GM12878 (cell line): Measurements from ENCODE around the gene EEF1G. TPM values are rescaled to one million over a fixed set of nuclear protein-coding genes. Genes with fewer than 3 reads are reported as not detected.

Source experiments
- ATAC-seq: fragments of 200-7000 bp; cut with Tn5 transposase; 3 replicates; pipeline ENCODE4 v1.9.1; 2020; ENCODE audit warnings: mild to moderate bottlenecking, moderate library complexity
- BruUV-seq: library from RNA; stranded (reverse); fragments of 400-500 nt; replicated peaks from 2 replicates; lab custom pipeline; 2021; lab: Mats Ljungman, UMichigan
- CTCF ChIA-PET: fragments of 300-600 bp; sonication (Branson Sonifier 250); formaldehyde crosslinking; extraction: SDS; loops from one replicate; lab custom pipeline; 2021; ENCODE audit warnings: inconsistent platforms; lab: Yijun Ruan, JAX
- POLR2A ChIA-PET: fragments of 350-600 bp; formaldehyde crosslinking; extraction: SDS; loops from one replicate; lab custom pipeline; 2021; ENCODE audit warnings: inconsistent platforms; lab: Charles Lee
- RAD21 ChIA-PET: fragments of 300-600 bp; sonication (Branson Sonifier 250); formaldehyde crosslinking; loops from one replicate; lab custom pipeline; 2023; ENCODE audit warnings: antibody characterized with exemption; ENCODE audit not compliant: unreplicated experiment; lab: Charles Lee
- SMC1A ChIA-PET: fragments of 300-600 bp; sonication (Branson Sonifier 250); formaldehyde crosslinking; loops from one replicate; lab custom pipeline; 2023; ENCODE audit not compliant: unreplicated experiment, uncharacterized antibody; lab: Charles Lee
- DNase-seq: peaks from one replicate; pipeline ENCODE4 v3.0.0-alpha.2; 2011; ENCODE audit warnings: low read depth, low spot score
- FAIRE-seq: peaks from 3 replicates; lab custom pipeline; 2011; peaks lifted over from hg19 to GRCh38; lab: Jason Lieb, UNC
- H2AFZ ChIP-seq: 2 replicates; pipeline ENCODE4 v1.6.0; 2011; ENCODE audit warnings: low read depth, low read length, control low read depth; ENCODE audit not compliant: control insufficient read depth
- H3K27ac ChIP-seq: 2 replicates; pipeline ENCODE4 v1.5.1; 2011; ENCODE audit warnings: control low read depth; ENCODE audit not compliant: control insufficient read depth, insufficient read depth
- H3K27me3 ChIP-seq, 2 experiments: replicated peaks in 1 of 2; 2 replicates each; pipeline versions ENCODE4 v1.6.0 to v1.6.1; 2011; ENCODE audit warnings: low read length in 1 of 2; ENCODE audit not compliant: control insufficient read depth in 2 of 2, insufficient read depth in 2 of 2
- H3K36me3 ChIP-seq, 2 experiments: 2 replicates each; pipeline ENCODE4 v1.5.1; 2011; ENCODE audit warnings: low read length in 1 of 2; ENCODE audit not compliant: control insufficient read depth in 2 of 2, insufficient read depth in 2 of 2
- H3K4me1 ChIP-seq: 2 replicates; pipeline ENCODE4 v1.6.1; 2011; ENCODE audit warnings: mild to moderate bottlenecking, low read length, moderate library complexity, mixed read lengths; ENCODE audit not compliant: control insufficient read depth, insufficient read depth
- H3K4me2 ChIP-seq: 2 replicates; pipeline ENCODE4 v1.6.0; 2011; ENCODE audit warnings: control low read depth; ENCODE audit not compliant: control insufficient read depth, insufficient read depth
- H3K4me3 ChIP-seq: fragments of 200-600 bp; sonication (generic); 2 replicates; pipeline ENCODE4 v1.5.1; 2016
- H3K79me2 ChIP-seq: 2 replicates; pipeline ENCODE4 v1.6.0; 2011; ENCODE audit warnings: low read length; ENCODE audit not compliant: control insufficient read depth, insufficient read depth
- H3K9ac ChIP-seq: 2 replicates; pipeline ENCODE4 v1.8.0; 2011; ENCODE audit warnings: low read length, control low read depth, mixed read lengths; ENCODE audit not compliant: control insufficient read depth, insufficient read depth
- H3K9me3 ChIP-seq: replicated peaks from 3 replicates; pipeline ENCODE4 v1.5.1; 2011; ENCODE audit warnings: mild to moderate bottlenecking, low read length; ENCODE audit not compliant: control insufficient read depth, insufficient read depth
- H4K20me1 ChIP-seq: 2 replicates; pipeline ENCODE4 v1.6.0; 2011; ENCODE audit not compliant: control insufficient read depth, insufficient read depth
- CHD4 ChIP-seq: fragments of 200-600 bp; sonication (generic); IDR thresholded peaks from 2 replicates; pipeline ENCODE4 v1.6.1; 2016; ENCODE audit warnings: mild to moderate bottlenecking
- EED ChIP-seq: sonication (generic); IDR thresholded peaks from 2 replicates; pipeline ENCODE4 v1.6.1; 2016; ENCODE audit warnings: antibody characterized with exemption, low read depth
- FOXK2 ChIP-seq: fragments of 450-650 bp; IDR thresholded peaks from 2 replicates; pipeline ENCODE4 v1.6.1; 2017; ENCODE audit warnings: mild to moderate bottlenecking, moderate library complexity
- GATAD2B ChIP-seq: fragments of 450-650 bp; conservative IDR thresholded peaks from 2 replicates; pipeline ENCODE4 v1.6.1; 2017; ENCODE audit warnings: low read depth, mild to moderate bottlenecking, moderate library complexity
- KAT2A ChIP-seq: conservative IDR thresholded peaks from 2 replicates; pipeline ENCODE4 v1.6.1; 2011; ENCODE audit warnings: low read depth, low read length; ENCODE audit not compliant: control insufficient read depth
- MYB ChIP-seq: fragments of 150-350 bp; IDR thresholded peaks from 2 replicates; pipeline ENCODE4 v1.6.1; 2014; ENCODE audit warnings: mild to moderate bottlenecking, low read depth, low read length, borderline replicate concordance
- NR2C1 ChIP-seq: fragments of 450-650 bp; IDR thresholded peaks from 2 replicates; pipeline ENCODE4 v1.6.1; 2017; ENCODE audit warnings: antibody characterized with exemption, mild to moderate bottlenecking, moderate library complexity
- RBBP5 ChIP-seq: fragments of 200-600 bp; sonication (generic); conservative IDR thresholded peaks from 2 replicates; pipeline ENCODE4 v1.6.1; 2016
- RCOR1 ChIP-seq: conservative IDR thresholded peaks from 2 replicates; pipeline ENCODE4 v1.6.1; 2012; ENCODE audit warnings: low read depth, low read length, improper control_type of control experiment
- SIX5 ChIP-seq: IDR thresholded peaks from 2 replicates; pipeline ENCODE4 v1.6.1; 2011; ENCODE audit warnings: mild to moderate bottlenecking, low read depth, low read length, moderate library complexity; ENCODE audit not compliant: severe bottlenecking
- SP1 ChIP-seq: IDR thresholded peaks from one replicate; pipeline ENCODE4 v1.6.1; 2011; ENCODE audit warnings: low read depth, low read length
- STAT1 ChIP-seq: fragments of 450-650 bp; conservative IDR thresholded peaks from 2 replicates; pipeline ENCODE4 v1.6.1; 2014; ENCODE audit warnings: antibody characterized with exemption, mild to moderate bottlenecking
- ZZZ3 ChIP-seq: IDR thresholded peaks from 2 replicates; pipeline ENCODE4 v1.6.1; 2011; ENCODE audit warnings: low read depth; ENCODE audit not compliant: control insufficient read depth, insufficient read length
- WGBS: methylation state at CpG from one replicate; pipeline ENCODE4 v1.1.6; 2016; ENCODE audit warnings: low lambda C conversion rate; ENCODE audit not compliant: insufficient replicate concordance, insufficient coverage; ENCODE audit errors: missing lambda C conversion rate; 5-methylcytosine and 5-hydroxymethylcytosine counted together
- in situ Hi-C: fragments of 300-500 bp; cut with MboI; formaldehyde crosslinking; loops from 9 replicates; pipeline ENCODE4 v1.14.3; 2018; ENCODE audit warnings: mixed read lengths
- intact Hi-C: fragments of 100-400 bp; cut with micrococcal nuclease; formaldehyde crosslinking; loops from one replicate; pipeline ENCODE4 v1.14.2; 2022; ENCODE audit not compliant: unreplicated experiment
- polyA plus RNA-seq, 11 experiments: library from polyadenylated mRNA; depleted of rRNA in 4 of 11; unstranded in 6 of 11; stranded (reverse) in 5 of 11; fragments of >200 nt; fragmentation: Nextera tagmentation in 4 of 11; fragmentation: Illumina TruSeq in 1 of 11; extraction: Ambion mirVana in 4 of 11; extraction: Trizol in 1 of 11; gene quantifications; 1 replicate in 1 of 11; 2 replicates in 10 of 11; pipeline versions ENCODE4 v1.2.1 to v1.2.3, GENCODE V29; 2011 to 2016; ENCODE audit warnings: inconsistent platforms in 2 of 11, missing spikeins in 2 of 11, low read depth in 1 of 11
- total RNA-seq, 4 experiments: library from RNA; depleted of rRNA in 3 of 4; stranded (reverse); fragments of >200 nt in 3 of 4; fragmentation: Illumina TruSeq in 1 of 4; extraction: Trizol in 1 of 4; gene quantifications; 2 replicates each; pipeline versions ENCODE4 v1.2.1 to v1.2.3, GENCODE V29; 2013 to 2021
- TF ChIP-seq, protein P1 (sequence below): fragments of 450-650 bp; IDR thresholded peaks from 2 replicates; pipeline ENCODE4 v1.6.1; 2017; ENCODE audit warnings: mild to moderate bottlenecking, moderate library complexity
- TF ChIP-seq, protein P2 (sequence below): fragments of 450-650 bp; IDR thresholded peaks from 2 replicates; pipeline ENCODE4 v1.6.1; 2017; ENCODE audit warnings: mild to moderate bottlenecking
- TF ChIP-seq, protein P3 (sequence below), 3 experiments: IDR thresholded peaks in 2 of 3; conservative IDR thresholded peaks in 1 of 3; 2 replicates each; pipeline ENCODE4 v1.5.1; 2011; ENCODE audit warnings: low read depth in 3 of 3, low read length in 3 of 3, mild to moderate bottlenecking in 3 of 3, control low read depth in 2 of 3, moderate library complexity in 2 of 3, inconsistent platforms in 1 of 3, mixed read lengths in 1 of 3; ENCODE audit not compliant: control insufficient read depth in 2 of 3, insufficient read depth in 1 of 3; ENCODE audit errors: extremely low read depth in 1 of 3

Gene EEF1G
- total and polyA plus RNA-seq, 10 of the 15 experiments (the other 5 are each of a cell fraction or from before 2014, with no cell fraction given): 850 to 2,739 (median 2,277) TPM

DNA sequence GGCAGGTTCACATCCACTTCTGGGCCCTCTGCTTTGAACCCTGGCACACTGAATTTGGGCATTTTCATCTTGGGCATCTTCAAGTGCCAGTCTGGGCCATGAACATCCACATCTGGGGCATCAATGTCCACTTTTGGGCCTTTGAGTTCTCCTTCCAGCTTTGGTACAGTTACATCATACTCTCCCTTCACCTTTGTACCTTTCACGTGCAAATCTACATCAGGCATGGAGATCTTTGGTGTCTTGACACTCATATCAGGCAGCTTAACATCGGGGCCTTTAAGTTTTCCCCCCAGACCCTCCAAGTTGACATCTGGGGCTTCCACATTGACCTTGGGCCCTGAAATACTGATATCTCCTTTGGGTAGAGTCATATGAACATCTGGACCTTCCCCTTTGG, 41.6 kb downstream of the EEF1G start (continued):
- TF ChIP-seq, protein P1, sequence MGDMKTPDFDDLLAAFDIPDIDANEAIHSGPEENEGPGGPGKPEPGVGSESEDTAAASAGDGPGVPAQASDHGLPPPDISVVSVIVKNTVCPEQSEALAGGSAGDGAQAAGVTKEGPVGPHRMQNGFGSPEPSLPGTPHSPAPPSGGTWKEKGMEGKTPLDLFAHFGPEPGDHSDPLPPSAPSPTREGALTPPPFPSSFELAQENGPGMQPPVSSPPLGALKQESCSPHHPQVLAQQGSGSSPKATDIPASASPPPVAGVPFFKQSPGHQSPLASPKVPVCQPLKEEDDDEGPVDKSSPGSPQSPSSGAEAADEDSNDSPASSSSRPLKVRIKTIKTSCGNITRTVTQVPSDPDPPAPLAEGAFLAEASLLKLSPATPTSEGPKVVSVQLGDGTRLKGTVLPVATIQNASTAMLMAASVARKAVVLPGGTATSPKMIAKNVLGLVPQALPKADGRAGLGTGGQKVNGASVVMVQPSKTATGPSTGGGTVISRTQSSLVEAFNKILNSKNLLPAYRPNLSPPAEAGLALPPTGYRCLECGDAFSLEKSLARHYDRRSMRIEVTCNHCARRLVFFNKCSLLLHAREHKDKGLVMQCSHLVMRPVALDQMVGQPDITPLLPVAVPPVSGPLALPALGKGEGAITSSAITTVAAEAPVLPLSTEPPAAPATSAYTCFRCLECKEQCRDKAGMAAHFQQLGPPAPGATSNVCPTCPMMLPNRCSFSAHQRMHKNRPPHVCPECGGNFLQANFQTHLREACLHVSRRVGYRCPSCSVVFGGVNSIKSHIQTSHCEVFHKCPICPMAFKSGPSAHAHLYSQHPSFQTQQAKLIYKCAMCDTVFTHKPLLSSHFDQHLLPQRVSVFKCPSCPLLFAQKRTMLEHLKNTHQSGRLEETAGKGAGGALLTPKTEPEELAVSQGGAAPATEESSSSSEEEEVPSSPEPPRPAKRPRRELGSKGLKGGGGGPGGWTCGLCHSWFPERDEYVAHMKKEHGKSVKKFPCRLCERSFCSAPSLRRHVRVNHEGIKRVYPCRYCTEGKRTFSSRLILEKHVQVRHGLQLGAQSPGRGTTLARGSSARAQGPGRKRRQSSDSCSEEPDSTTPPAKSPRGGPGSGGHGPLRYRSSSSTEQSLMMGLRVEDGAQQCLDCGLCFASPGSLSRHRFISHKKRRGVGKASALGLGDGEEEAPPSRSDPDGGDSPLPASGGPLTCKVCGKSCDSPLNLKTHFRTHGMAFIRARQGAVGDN: no peak
- TF ChIP-seq, protein P2, sequence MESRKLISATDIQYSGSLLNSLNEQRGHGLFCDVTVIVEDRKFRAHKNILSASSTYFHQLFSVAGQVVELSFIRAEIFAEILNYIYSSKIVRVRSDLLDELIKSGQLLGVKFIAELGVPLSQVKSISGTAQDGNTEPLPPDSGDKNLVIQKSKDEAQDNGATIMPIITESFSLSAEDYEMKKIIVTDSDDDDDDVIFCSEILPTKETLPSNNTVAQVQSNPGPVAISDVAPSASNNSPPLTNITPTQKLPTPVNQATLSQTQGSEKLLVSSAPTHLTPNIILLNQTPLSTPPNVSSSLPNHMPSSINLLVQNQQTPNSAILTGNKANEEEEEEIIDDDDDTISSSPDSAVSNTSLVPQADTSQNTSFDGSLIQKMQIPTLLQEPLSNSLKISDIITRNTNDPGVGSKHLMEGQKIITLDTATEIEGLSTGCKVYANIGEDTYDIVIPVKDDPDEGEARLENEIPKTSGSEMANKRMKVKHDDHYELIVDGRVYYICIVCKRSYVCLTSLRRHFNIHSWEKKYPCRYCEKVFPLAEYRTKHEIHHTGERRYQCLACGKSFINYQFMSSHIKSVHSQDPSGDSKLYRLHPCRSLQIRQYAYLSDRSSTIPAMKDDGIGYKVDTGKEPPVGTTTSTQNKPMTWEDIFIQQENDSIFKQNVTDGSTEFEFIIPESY: no peak
- no peak for TF ChIP-seq ZZZ3

DNA sequence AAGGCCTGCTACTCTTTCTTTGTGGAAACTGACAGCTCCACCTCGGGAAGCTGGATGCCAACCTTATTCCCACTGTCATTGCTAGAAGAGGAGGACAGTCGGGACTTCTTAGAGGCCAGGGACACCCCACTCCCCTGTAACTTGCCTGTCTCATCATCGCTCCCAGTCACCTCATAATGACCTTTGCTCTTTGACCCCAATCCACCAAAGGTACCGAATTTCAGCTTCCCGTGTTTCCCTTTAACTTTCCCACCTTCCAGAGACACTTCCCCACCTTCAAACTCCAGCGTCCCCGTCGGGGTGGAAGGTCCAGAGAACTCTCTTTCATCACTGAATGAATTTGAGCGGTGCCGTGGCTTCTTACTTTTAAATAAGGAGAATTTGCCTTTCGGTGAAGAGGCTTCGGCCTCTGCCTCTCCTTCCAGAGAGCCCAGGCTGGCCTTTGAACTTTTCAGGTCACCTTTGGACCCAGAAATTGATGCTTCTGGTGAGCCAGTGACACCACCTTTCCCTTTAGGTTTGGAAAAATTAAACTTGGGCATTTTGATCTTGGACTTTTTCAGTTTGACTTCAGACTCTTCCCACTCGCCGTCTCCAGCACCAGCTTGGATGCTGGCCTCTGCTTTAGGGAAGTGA, 56.8 kb downstream of the EEF1G start:
- SMC1A ChIA-PET: interaction anchor here (1.3 kb wide), 1 partner anchor 25 kb away, joined by 3 read pairs; no protein-coding TSS in a partner anchor
- TF ChIP-seq SIX5 (no peak), STAT1 (no peak), EED (no peak), CHD4 (no peak), RCOR1 (no peak), GATAD2B (no peak), RBBP5 (no peak), NR2C1 (peak; percentile 34; the same call in 1 of the 2 replicates), KAT2A (no peak), MYB (no peak), SP1 (no peak), FOXK2 (no peak)
- TF ChIP-seq, protein P3, sequence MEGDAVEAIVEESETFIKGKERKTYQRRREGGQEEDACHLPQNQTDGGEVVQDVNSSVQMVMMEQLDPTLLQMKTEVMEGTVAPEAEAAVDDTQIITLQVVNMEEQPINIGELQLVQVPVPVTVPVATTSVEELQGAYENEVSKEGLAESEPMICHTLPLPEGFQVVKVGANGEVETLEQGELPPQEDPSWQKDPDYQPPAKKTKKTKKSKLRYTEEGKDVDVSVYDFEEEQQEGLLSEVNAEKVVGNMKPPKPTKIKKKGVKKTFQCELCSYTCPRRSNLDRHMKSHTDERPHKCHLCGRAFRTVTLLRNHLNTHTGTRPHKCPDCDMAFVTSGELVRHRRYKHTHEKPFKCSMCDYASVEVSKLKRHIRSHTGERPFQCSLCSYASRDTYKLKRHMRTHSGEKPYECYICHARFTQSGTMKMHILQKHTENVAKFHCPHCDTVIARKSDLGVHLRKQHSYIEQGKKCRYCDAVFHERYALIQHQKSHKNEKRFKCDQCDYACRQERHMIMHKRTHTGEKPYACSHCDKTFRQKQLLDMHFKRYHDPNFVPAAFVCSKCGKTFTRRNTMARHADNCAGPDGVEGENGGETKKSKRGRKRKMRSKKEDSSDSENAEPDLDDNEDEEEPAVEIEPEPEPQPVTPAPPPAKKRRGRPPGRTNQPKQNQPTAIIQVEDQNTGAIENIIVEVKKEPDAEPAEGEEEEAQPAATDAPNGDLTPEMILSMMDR (IDR thresholded peaks at IDR 0.05 in 2 of 3, conservative IDR thresholded peaks at IDR 0.05 in 1 of 3; ENCODE audit: control insufficient read depth in 2 of 3, extremely low read depth in 1 of 3, insufficient read depth in 1 of 3, low read depth in 3 of 3, low read length in 3 of 3): no peak

More for the DNA sequence above, 56.8 kb downstream of the EEF1G start:
- no peak for FAIRE-seq
- ChIA-PET POLR2A (interaction anchor here (0.6 kb wide), 1 partner anchor 27 kb away, joined by 7 read pairs; no protein-coding TSS in a partner anchor), RAD21 (interaction anchor here (0.6 kb wide), 1 partner anchor 36 kb away, joined by 3 read pairs; no protein-coding TSS in a partner anchor), CTCF (no interaction called here)
- BruUV-seq: no TSS peak
- intact Hi-C loops (no loop called here), in situ Hi-C loops (no loop called here)
- no peak overlapping the region for H3K4me2 ChIP-seq
- H3K79me2 ChIP-seq: no peaks in the 10 kb centered on the region
- no peak overlapping the region for H3K27ac ChIP-seq
- H3K4me1 ChIP-seq: peaks cover 5% of the 10 kb centered on the region
- DNase-seq: no peak
- H3K36me3 ChIP-seq: peaks cover 0 to 2% of the 10 kb centered on the region in 2 experiments; a peak in 3 of 4 replicates
- 75% methylated on average over 14 of the region's 14 CpGs for WGBS
- no peak for ATAC-seq
- no peaks in the 10 kb centered on the region for H3K9me3 ChIP-seq
- H2AFZ ChIP-seq: no peak overlapping the region
- no peaks in the 10 kb centered on the region for H4K20me1 ChIP-seq
- H3K27me3 ChIP-seq: no peaks in the 10 kb centered on the region; a peak in 1 of 4 replicates
- H3K9ac ChIP-seq: no peak overlapping the region
- H3K4me3 ChIP-seq: no peak overlapping the region
